Suprapubic skin (tissue), 3 donors: ENCODE results near the gene CDH15.

Experiments used
- CTCF ChIP-seq, 2 donors: fragments of 200-600 bp in 1 of 2; fragments of 450-650 bp in 1 of 2; sonication (generic) in 1 of 2; IDR thresholded peaks; one replicate each; pipeline ENCODE4 v1.5.1; 2016 to 2019; ENCODE audit warnings: antibody characterized with exemption in 2 of 2, mild to moderate bottlenecking in 1 of 2, moderate library complexity in 1 of 2
- POLR2A ChIP-seq, 2 donors: fragments of 450-650 bp; IDR thresholded peaks; one replicate each; pipeline ENCODE4 v1.6.1; 2017; ENCODE audit warnings: antibody characterized with exemption in 2 of 2, mild to moderate bottlenecking in 2 of 2, moderate library complexity in 2 of 2

- TF ChIP-seq CTCF (IDR thresholded peaks at IDR 0.05) (no peak), POLR2A (IDR thresholded peaks at IDR 0.05) (no peak)
These were observed 26.3 kb downstream of the CDH15 start for GRCh38 chr16:89197633-89198416.
